H9 (cell line): Measurements from ENCODE around the gene STH. TPM values are rescaled to one million over a fixed set of nuclear protein-coding genes. Genes with fewer than 3 reads are reported as not detected.

Experiments
- DNase-seq: peaks from one replicate; pipeline ENCODE4 v3.0.0-alpha.2; 2017
- H2AFZ ChIP-seq: one replicate; pipeline ENCODE4 v1.6.1; 2013; ENCODE audit warnings: mild to moderate bottlenecking, low read length, control low read depth, moderate library complexity
- H2AK5ac ChIP-seq: 2 replicates; pipeline ENCODE4 v1.6.1; 2013; ENCODE audit warnings: low read length, control low read depth, mixed read lengths; ENCODE audit not compliant: insufficient read length
- H2BK120ac ChIP-seq: one replicate; pipeline ENCODE4 v1.6.1; 2013; ENCODE audit warnings: low read depth, mild to moderate bottlenecking, low read length, control low read depth, inconsistent platforms; ENCODE audit not compliant: poor library complexity, severe bottlenecking
- H2BK12ac ChIP-seq: 2 replicates; pipeline ENCODE4 v1.6.1; 2013; ENCODE audit warnings: low read length, control low read depth, mixed read lengths, low read depth; ENCODE audit not compliant: insufficient read length
- H2BK15ac ChIP-seq: 2 replicates; pipeline ENCODE4 v1.6.1; 2013; ENCODE audit warnings: low read depth, low read length, control low read depth
- H2BK20ac ChIP-seq: one replicate; pipeline ENCODE4 v1.6.1; 2013; ENCODE audit warnings: low read depth, mild to moderate bottlenecking, low read length, control low read depth, inconsistent platforms; ENCODE audit not compliant: poor library complexity, severe bottlenecking
- H2BK5ac ChIP-seq: 2 replicates; pipeline ENCODE4 v1.6.1; 2013; ENCODE audit warnings: low read length, control low read depth, mixed read lengths; ENCODE audit not compliant: insufficient read length
- H3K14ac ChIP-seq: 2 replicates; pipeline ENCODE4 v1.6.1; 2013; ENCODE audit warnings: low read length, control low read depth; ENCODE audit not compliant: insufficient read depth
- H3K18ac ChIP-seq: 2 replicates; pipeline ENCODE4 v1.6.1; 2013; ENCODE audit warnings: low read depth, mild to moderate bottlenecking, mixed read lengths, low read length, control low read depth; ENCODE audit not compliant: insufficient read length
- H3K23ac ChIP-seq: 2 replicates; pipeline ENCODE4 v1.6.1; 2013; ENCODE audit warnings: low read length, control low read depth, mixed read lengths, low read depth; ENCODE audit not compliant: insufficient read length
- H3K23me2 ChIP-seq: 2 replicates; pipeline ENCODE4 v1.6.1; 2013; ENCODE audit warnings: low read depth, mild to moderate bottlenecking, mixed read lengths, low read length, control low read depth; ENCODE audit not compliant: insufficient read length, poor library complexity, severe bottlenecking
- H3K27ac ChIP-seq: 2 replicates; pipeline ENCODE4 v1.5.1; 2013; ENCODE audit warnings: low read length, control low read depth, mixed read lengths, low read depth; ENCODE audit not compliant: insufficient read length
- H3K27me3 ChIP-seq: 2 replicates; pipeline ENCODE4 v1.6.1; 2013; ENCODE audit warnings: low read length, control low read depth, inconsistent platforms; ENCODE audit not compliant: insufficient read depth
- H3K4ac ChIP-seq: 2 replicates; pipeline ENCODE4 v1.6.1; 2013; ENCODE audit warnings: low read depth, mild to moderate bottlenecking, control low read depth, inconsistent platforms, low read length, moderate library complexity
- H3K4me1 ChIP-seq: 2 replicates; pipeline ENCODE4 v1.6.1; 2013; ENCODE audit warnings: low read length, control low read depth, inconsistent platforms; ENCODE audit not compliant: insufficient read depth
- H3K4me2 ChIP-seq: 2 replicates; pipeline ENCODE4 v1.6.1; 2013; ENCODE audit warnings: low read length, control low read depth, mixed read lengths; ENCODE audit not compliant: insufficient read length, insufficient read depth
- H3K56ac ChIP-seq: 2 replicates; pipeline ENCODE4 v1.6.1; 2013; ENCODE audit warnings: low read depth, mild to moderate bottlenecking, mixed read lengths, low read length, control low read depth; ENCODE audit not compliant: insufficient read length
- H3K79me1 ChIP-seq: 2 replicates; pipeline ENCODE4 v1.6.1; 2013; ENCODE audit warnings: low read depth, mild to moderate bottlenecking, moderate library complexity, low read length, control low read depth, inconsistent platforms; ENCODE audit not compliant: insufficient read depth, poor library complexity, severe bottlenecking
- H3K79me2 ChIP-seq: 2 replicates; pipeline ENCODE4 v1.6.1; 2013; ENCODE audit warnings: low read length, control low read depth, inconsistent platforms; ENCODE audit not compliant: insufficient read depth
- H3K9ac ChIP-seq: 2 replicates; pipeline ENCODE4 v1.6.1; 2013; ENCODE audit warnings: low read length, control low read depth, mixed read lengths; ENCODE audit not compliant: insufficient read length; ENCODE audit errors: extremely low read depth
- H3K9me3 ChIP-seq: one replicate; pipeline ENCODE4 v1.6.1; 2013; ENCODE audit warnings: low read depth, low read length, inconsistent platforms; ENCODE audit not compliant: control insufficient read depth
- H3T11ph ChIP-seq: one replicate; pipeline ENCODE4 v1.6.1; 2013; ENCODE audit warnings: mild to moderate bottlenecking, low read length, control low read depth, inconsistent platforms
- H4K20me1 ChIP-seq: one replicate; pipeline ENCODE4 v1.6.1; 2013; ENCODE audit not compliant: control insufficient read depth, insufficient read length, insufficient read depth
- H4K5ac ChIP-seq: 2 replicates; pipeline ENCODE4 v1.6.1; 2013; ENCODE audit warnings: low read depth, mild to moderate bottlenecking, mixed read lengths, low read length, control low read depth; ENCODE audit not compliant: insufficient read length
- H4K8ac ChIP-seq: replicated peaks from 2 replicates; pipeline ENCODE4 v1.6.1; 2013; ENCODE audit warnings: low read length, control low read depth, mixed read lengths, low read depth; ENCODE audit not compliant: insufficient read length
- H4K91ac ChIP-seq: 2 replicates; pipeline ENCODE4 v1.6.1; 2013; ENCODE audit warnings: low read depth, mild to moderate bottlenecking, moderate library complexity, mixed read lengths, low read length, control low read depth; ENCODE audit not compliant: insufficient read length
- H3K27ac Mint-ChIP-seq, 3 experiments: 2 replicates in 2 of 3; 3 replicates in 1 of 3; pipeline ENCODE4 v1.8.0; 2020 to 2021; ENCODE audit warnings: mixed read lengths in 3 of 3, mild to moderate bottlenecking in 1 of 3, moderate library complexity in 1 of 3
- H3K27me3 Mint-ChIP-seq: 2 replicates; pipeline ENCODE4 v1.8.0; 2021; ENCODE audit warnings: low read depth, mild to moderate bottlenecking, moderate library complexity, mixed read lengths
- H3K36me3 Mint-ChIP-seq, 3 experiments: 2 replicates in 2 of 3; 3 replicates in 1 of 3; pipeline ENCODE4 v1.8.0; 2020 to 2021; ENCODE audit warnings: low read depth in 3 of 3, mixed read lengths in 3 of 3; ENCODE audit not compliant: insufficient read depth in 1 of 3
- H3K4me1 Mint-ChIP-seq, 2 experiments: 2 replicates each; pipeline ENCODE4 v1.8.0; 2020; ENCODE audit warnings: mixed read lengths in 2 of 2
- H3K4me3 Mint-ChIP-seq, 2 experiments: 2 replicates in 1 of 2; 3 replicates in 1 of 2; pipeline ENCODE4 v1.8.0; 2020 to 2021; ENCODE audit warnings: mild to moderate bottlenecking in 2 of 2, mixed read lengths in 2 of 2, moderate library complexity in 1 of 2
- H3K9me3 Mint-ChIP-seq, 2 experiments: 2 replicates in 1 of 2; 3 replicates in 1 of 2; pipeline ENCODE4 v1.8.0; 2020; ENCODE audit warnings: mild to moderate bottlenecking in 2 of 2, mixed read lengths in 2 of 2, moderate library complexity in 1 of 2
- WGBS: extraction: QIAGEN DNeasy Blood & Tissue Kit; methylation state at CpG from one replicate; pipeline ENCODE4 v1.1.7; 2013; ENCODE audit warnings: missing lambda C conversion rate, low lambda C conversion rate, mixed read lengths; ENCODE audit not compliant: insufficient read length; ENCODE audit errors: extremely low coverage; 5-methylcytosine and 5-hydroxymethylcytosine counted together
- long read RNA-seq: library from polyadenylated mRNA; unstranded; transcript quantifications from one replicate; pipeline ENCODE4 v2.0.0, GENCODE V29; 2020
- total RNA-seq: library from RNA; stranded (reverse); gene quantifications from 2 replicates; pipeline ENCODE4 v1.2.1, GENCODE V29; 2021
- TF ChIP-seq, protein P1 (sequence below): fragments of 200-600 bp; sonication (generic); conservative IDR thresholded peaks from 3 replicates; pipeline ENCODE4 v1.8.0; 2021; ENCODE audit warnings: antibody characterized with exemption, mild to moderate bottlenecking

STH gene, protein sequence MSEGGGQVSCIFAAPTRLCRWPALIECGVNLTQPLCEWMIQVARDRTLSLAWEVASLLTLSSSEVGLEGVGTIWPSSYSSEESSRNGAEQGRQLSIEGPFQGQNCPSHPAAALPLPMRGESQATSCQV
- not detected in 2 replicates for total RNA-seq
- long read RNA-seq: 0 reads

DNA sequence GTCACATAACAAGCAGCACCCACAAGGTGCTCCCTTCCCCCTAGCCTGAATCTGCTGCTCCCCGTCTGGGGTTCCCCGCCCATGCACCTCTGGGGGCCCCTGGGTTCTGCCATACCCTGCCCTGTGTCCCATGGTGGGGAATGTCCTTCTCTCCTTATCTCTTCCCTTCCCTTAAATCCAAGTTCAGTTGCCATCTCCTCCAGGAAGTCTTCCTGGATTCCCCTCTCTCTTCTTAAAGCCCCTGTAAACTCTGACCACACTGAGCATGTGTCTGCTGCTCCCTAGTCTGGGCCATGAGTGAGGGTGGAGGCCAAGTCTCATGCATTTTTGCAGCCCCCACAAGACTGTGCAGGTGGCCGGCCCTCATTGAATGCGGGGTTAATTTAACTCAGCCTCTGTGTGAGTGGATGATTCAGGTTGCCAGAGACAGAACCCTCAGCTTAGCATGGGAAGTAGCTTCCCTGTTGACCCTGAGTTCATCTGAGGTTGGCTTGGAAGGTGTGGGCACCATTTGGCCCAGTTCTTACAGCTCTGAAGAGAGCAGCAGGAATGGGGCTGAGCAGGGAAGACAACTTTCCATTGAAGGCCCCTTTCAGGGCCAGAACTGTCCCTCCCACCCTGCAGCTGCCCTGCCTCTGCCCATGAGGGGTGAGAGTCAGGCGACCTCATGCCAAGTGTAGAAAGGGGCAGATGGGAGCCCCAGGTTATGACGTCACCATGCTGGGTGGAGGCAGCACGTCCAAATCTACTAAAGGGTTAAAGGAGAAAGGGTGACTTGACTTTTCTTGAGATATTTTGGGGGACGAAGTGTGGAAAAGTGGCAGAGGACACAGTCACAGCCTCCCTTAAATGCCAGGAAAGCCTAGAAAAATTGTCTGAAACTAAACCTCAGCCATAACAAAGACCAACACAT lies at the start of gene STH:
Gene STH, plus strand, starts transcription at position 264 of the 913 bp plus-strand sequence. Its CDS starts 30 bp downstream, at position 294.
- Histone ChIP-seq H4K8ac (no peak within 1 kb of the TSS), H3K4me2 (no peak within 1 kb of the TSS), H4K5ac (no peak within 1 kb of the TSS), H3K9ac (no peak within 1 kb of the TSS), H3K56ac (no peak within 1 kb of the TSS), H2BK12ac (no peak within 1 kb of the TSS), H2BK5ac (no peak within 1 kb of the TSS), H3K23me2 (no peaks in the 10 kb centered on the region), H3K14ac (no peak within 1 kb of the TSS; the same call in 1 of the 2 replicates), H3K27me3 (no peaks in the 10 kb centered on the region), H3K4me1 (no peaks in the 10 kb centered on the region), H3K27ac (no peak within 1 kb of the TSS), H4K20me1 (no peaks in the 10 kb centered on the region), H2BK20ac (no peak within 1 kb of the TSS), H3K79me2 (no peaks in the 10 kb centered on the region), H2AFZ (no peak within 1 kb of the TSS), H2AK5ac (no peak within 1 kb of the TSS), H4K91ac (no peak within 1 kb of the TSS), H3K9me3 (no peaks in the 10 kb centered on the region), H3K23ac (no peak within 1 kb of the TSS), H2BK15ac (no peak within 1 kb of the TSS), H2BK120ac (no peak within 1 kb of the TSS), H3K4ac (no peak within 1 kb of the TSS), H3K79me1 (no peaks in the 10 kb centered on the region), H3K18ac (no peak within 1 kb of the TSS), H3T11ph (no peak within 1 kb of the TSS)
- DNase-seq: no peak
- no peaks in the 10 kb centered on the region for H3K36me3 Mint-ChIP-seq
- peaks cover 0 to 5% of the 10 kb centered on the region in 2 experiments; a peak in 1 of 4 replicates for H3K4me1 Mint-ChIP-seq
- no peak within 1 kb of the TSS for H3K4me3 Mint-ChIP-seq
- no CpG with 5 or more reads among the region's 8 CpGs for WGBS
- no peak within 1 kb of the TSS; a peak in 2 of 7 replicates for H3K27ac Mint-ChIP-seq
- no peaks in the 10 kb centered on the region; the same call in 1 of the 2 replicates for H3K27me3 Mint-ChIP-seq
- TF ChIP-seq, protein P1, sequence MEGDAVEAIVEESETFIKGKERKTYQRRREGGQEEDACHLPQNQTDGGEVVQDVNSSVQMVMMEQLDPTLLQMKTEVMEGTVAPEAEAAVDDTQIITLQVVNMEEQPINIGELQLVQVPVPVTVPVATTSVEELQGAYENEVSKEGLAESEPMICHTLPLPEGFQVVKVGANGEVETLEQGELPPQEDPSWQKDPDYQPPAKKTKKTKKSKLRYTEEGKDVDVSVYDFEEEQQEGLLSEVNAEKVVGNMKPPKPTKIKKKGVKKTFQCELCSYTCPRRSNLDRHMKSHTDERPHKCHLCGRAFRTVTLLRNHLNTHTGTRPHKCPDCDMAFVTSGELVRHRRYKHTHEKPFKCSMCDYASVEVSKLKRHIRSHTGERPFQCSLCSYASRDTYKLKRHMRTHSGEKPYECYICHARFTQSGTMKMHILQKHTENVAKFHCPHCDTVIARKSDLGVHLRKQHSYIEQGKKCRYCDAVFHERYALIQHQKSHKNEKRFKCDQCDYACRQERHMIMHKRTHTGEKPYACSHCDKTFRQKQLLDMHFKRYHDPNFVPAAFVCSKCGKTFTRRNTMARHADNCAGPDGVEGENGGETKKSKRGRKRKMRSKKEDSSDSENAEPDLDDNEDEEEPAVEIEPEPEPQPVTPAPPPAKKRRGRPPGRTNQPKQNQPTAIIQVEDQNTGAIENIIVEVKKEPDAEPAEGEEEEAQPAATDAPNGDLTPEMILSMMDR: no peak
- H3K9me3 Mint-ChIP-seq: no peaks in the 10 kb centered on the region; a peak in 1 of 5 replicates
